ENCODE data around the gene ASTN2. TPM values are rescaled to one million over a fixed set of nuclear protein-coding genes. Genes with fewer than 3 reads are reported as not detected.
A peak's percentile ranks its signal among the peaks of the same experiment; 100 is the strongest.

ASTN2 gene
- total and polyA plus RNA-seq, 4 donors, result 0.57 to 2.9 (median 1.4) TPM

GRCh38 chr9:116566677-116567488 is 848.0 kb downstream of the ASTN2 start:
- peak overlapping the region; percentile 12 to 65 for H3K27ac ChIP-seq (ENCODE audit: low read depth in 1 of 2, low read length in 2 of 2)
- no peaks in the 10 kb centered on the region for H3K27me3 ChIP-seq (ENCODE audit: control insufficient read depth in 4 of 4, insufficient read depth in 4 of 4, low read length in 3 of 4)
- WGBS, result 37% methylated on average over 5 of the region's 5 CpGs
- peaks cover 3 to 41% (median 18%) of the 10 kb centered on the region in 4 donors for H3K4me1 ChIP-seq (ENCODE audit: control insufficient read depth in 4 of 4, insufficient read depth in 4 of 4, low read length in 3 of 4)
- H3K9ac ChIP-seq (ENCODE audit: low read depth in 1 of 2, low read length in 2 of 2), result no peak overlapping the region
- DNase-seq (ENCODE audit: low spot score), result no peak
- H3K9me3 ChIP-seq (ENCODE audit: control insufficient read depth in 4 of 4, low read length in 3 of 4), result no peaks in the 10 kb centered on the region
- peak; percentile 91 for TF ChIP-seq FOXA2 (IDR thresholded peaks at IDR 0.05)
- TF ChIP-seq CTCF (IDR thresholded peaks at IDR 0.05; ENCODE audit: low read depth, low read length, missing input control), result no peak
- TF ChIP-seq YY1 (IDR thresholded peaks at IDR 0.05), result peak; percentile 59
- peak; percentile 69 to 92 for TF ChIP-seq RXRA (IDR thresholded peaks at IDR 0.05)
- TF ChIP-seq RAD21 (IDR thresholded peaks at IDR 0.05), result peak; percentile 51 to 53
- TF ChIP-seq NR2F2 (IDR thresholded peaks at IDR 0.05), result no peak
- TF ChIP-seq EGR1 (IDR thresholded peaks at IDR 0.05; ENCODE audit: low read depth in 2 of 2), result peak in 1 of 2 donors; percentile 41
- TF ChIP-seq HNF4G (IDR thresholded peaks at IDR 0.05), result no peak
- peak; percentile 70 to 81 for TF ChIP-seq HNF4A (conservative IDR thresholded peaks at IDR 0.05)
- TF ChIP-seq JUND (IDR thresholded peaks at IDR 0.05), result peak in 1 of 2 donors; percentile 74
- peak; percentile 61 for TF ChIP-seq ZBTB33 (IDR thresholded peaks at IDR 0.05)
- TF ChIP-seq MAX (IDR thresholded peaks at IDR 0.05), result peak; percentile 82
- TF ChIP-seq TAF1 (conservative IDR thresholded peaks at IDR 0.05), result peak; percentile 89
- TF ChIP-seq ATF3 (IDR thresholded peaks at IDR 0.05), result no peak
- peak; percentile 64 for TF ChIP-seq SP1 (IDR thresholded peaks at IDR 0.05)
- peak; percentile 76 for TF ChIP-seq FOXA1 (IDR thresholded peaks at IDR 0.05)
- TF ChIP-seq REST (IDR thresholded peaks at IDR 0.05), result peak; percentile 88
- H3K4me3 ChIP-seq (ENCODE audit: low read depth in 1 of 3, low read length in 3 of 3), result peak overlapping the region in 1 of 3 donors; percentile 23
- H3K36me3 ChIP-seq (ENCODE audit: control insufficient read depth in 4 of 4, insufficient read depth in 3 of 4, low read depth in 1 of 4, low read length in 3 of 4), result no peaks in the 10 kb centered on the region

Measured in liver (tissue), 9 donors.